H9 (cell line): ENCODE data around the gene ACKR1. TPM values are rescaled to one million over a fixed set of nuclear protein-coding genes. Genes with fewer than 3 reads are reported as not detected.

Source experiments
- DNase-seq: peaks from one replicate; pipeline ENCODE4 v3.0.0-alpha.2; 2017
- H2AFZ ChIP-seq: one replicate; pipeline ENCODE4 v1.6.1; 2013; ENCODE audit warnings: mild to moderate bottlenecking, low read length, control low read depth, moderate library complexity
- H2AK5ac ChIP-seq: 2 replicates; pipeline ENCODE4 v1.6.1; 2013; ENCODE audit warnings: low read length, control low read depth, mixed read lengths; ENCODE audit not compliant: insufficient read length
- H2BK120ac ChIP-seq: one replicate; pipeline ENCODE4 v1.6.1; 2013; ENCODE audit warnings: low read depth, mild to moderate bottlenecking, low read length, control low read depth, inconsistent platforms; ENCODE audit not compliant: poor library complexity, severe bottlenecking
- H2BK12ac ChIP-seq: 2 replicates; pipeline ENCODE4 v1.6.1; 2013; ENCODE audit warnings: low read length, control low read depth, mixed read lengths, low read depth; ENCODE audit not compliant: insufficient read length
- H2BK15ac ChIP-seq: 2 replicates; pipeline ENCODE4 v1.6.1; 2013; ENCODE audit warnings: low read depth, low read length, control low read depth
- H2BK20ac ChIP-seq: one replicate; pipeline ENCODE4 v1.6.1; 2013; ENCODE audit warnings: low read depth, mild to moderate bottlenecking, low read length, control low read depth, inconsistent platforms; ENCODE audit not compliant: poor library complexity, severe bottlenecking
- H2BK5ac ChIP-seq: 2 replicates; pipeline ENCODE4 v1.6.1; 2013; ENCODE audit warnings: low read length, control low read depth, mixed read lengths; ENCODE audit not compliant: insufficient read length
- H3K14ac ChIP-seq: 2 replicates; pipeline ENCODE4 v1.6.1; 2013; ENCODE audit warnings: low read length, control low read depth; ENCODE audit not compliant: insufficient read depth
- H3K18ac ChIP-seq: 2 replicates; pipeline ENCODE4 v1.6.1; 2013; ENCODE audit warnings: low read depth, mild to moderate bottlenecking, mixed read lengths, low read length, control low read depth; ENCODE audit not compliant: insufficient read length
- H3K23ac ChIP-seq: 2 replicates; pipeline ENCODE4 v1.6.1; 2013; ENCODE audit warnings: low read length, control low read depth, mixed read lengths, low read depth; ENCODE audit not compliant: insufficient read length
- H3K23me2 ChIP-seq: 2 replicates; pipeline ENCODE4 v1.6.1; 2013; ENCODE audit warnings: low read depth, mild to moderate bottlenecking, mixed read lengths, low read length, control low read depth; ENCODE audit not compliant: insufficient read length, poor library complexity, severe bottlenecking
- H3K27ac ChIP-seq: 2 replicates; pipeline ENCODE4 v1.5.1; 2013; ENCODE audit warnings: low read length, control low read depth, mixed read lengths, low read depth; ENCODE audit not compliant: insufficient read length
- H3K27me3 ChIP-seq: 2 replicates; pipeline ENCODE4 v1.6.1; 2013; ENCODE audit warnings: low read length, control low read depth, inconsistent platforms; ENCODE audit not compliant: insufficient read depth
- H3K4ac ChIP-seq: 2 replicates; pipeline ENCODE4 v1.6.1; 2013; ENCODE audit warnings: low read depth, mild to moderate bottlenecking, control low read depth, inconsistent platforms, low read length, moderate library complexity
- H3K4me1 ChIP-seq: 2 replicates; pipeline ENCODE4 v1.6.1; 2013; ENCODE audit warnings: low read length, control low read depth, inconsistent platforms; ENCODE audit not compliant: insufficient read depth
- H3K4me2 ChIP-seq: 2 replicates; pipeline ENCODE4 v1.6.1; 2013; ENCODE audit warnings: low read length, control low read depth, mixed read lengths; ENCODE audit not compliant: insufficient read length, insufficient read depth
- H3K56ac ChIP-seq: 2 replicates; pipeline ENCODE4 v1.6.1; 2013; ENCODE audit warnings: low read depth, mild to moderate bottlenecking, mixed read lengths, low read length, control low read depth; ENCODE audit not compliant: insufficient read length
- H3K79me1 ChIP-seq: 2 replicates; pipeline ENCODE4 v1.6.1; 2013; ENCODE audit warnings: low read depth, mild to moderate bottlenecking, moderate library complexity, low read length, control low read depth, inconsistent platforms; ENCODE audit not compliant: insufficient read depth, poor library complexity, severe bottlenecking
- H3K79me2 ChIP-seq: 2 replicates; pipeline ENCODE4 v1.6.1; 2013; ENCODE audit warnings: low read length, control low read depth, inconsistent platforms; ENCODE audit not compliant: insufficient read depth
- H3K9ac ChIP-seq: 2 replicates; pipeline ENCODE4 v1.6.1; 2013; ENCODE audit warnings: low read length, control low read depth, mixed read lengths; ENCODE audit not compliant: insufficient read length; ENCODE audit errors: extremely low read depth
- H3K9me3 ChIP-seq: one replicate; pipeline ENCODE4 v1.6.1; 2013; ENCODE audit warnings: low read depth, low read length, inconsistent platforms; ENCODE audit not compliant: control insufficient read depth
- H3T11ph ChIP-seq: one replicate; pipeline ENCODE4 v1.6.1; 2013; ENCODE audit warnings: mild to moderate bottlenecking, low read length, control low read depth, inconsistent platforms
- H4K20me1 ChIP-seq: one replicate; pipeline ENCODE4 v1.6.1; 2013; ENCODE audit not compliant: control insufficient read depth, insufficient read length, insufficient read depth
- H4K5ac ChIP-seq: 2 replicates; pipeline ENCODE4 v1.6.1; 2013; ENCODE audit warnings: low read depth, mild to moderate bottlenecking, mixed read lengths, low read length, control low read depth; ENCODE audit not compliant: insufficient read length
- H4K8ac ChIP-seq: replicated peaks from 2 replicates; pipeline ENCODE4 v1.6.1; 2013; ENCODE audit warnings: low read length, control low read depth, mixed read lengths, low read depth; ENCODE audit not compliant: insufficient read length
- H4K91ac ChIP-seq: 2 replicates; pipeline ENCODE4 v1.6.1; 2013; ENCODE audit warnings: low read depth, mild to moderate bottlenecking, moderate library complexity, mixed read lengths, low read length, control low read depth; ENCODE audit not compliant: insufficient read length
- H3K27ac Mint-ChIP-seq, 3 experiments: 2 replicates in 2 of 3; 3 replicates in 1 of 3; pipeline ENCODE4 v1.8.0; 2020 to 2021; ENCODE audit warnings: mixed read lengths in 3 of 3, mild to moderate bottlenecking in 1 of 3, moderate library complexity in 1 of 3
- H3K27me3 Mint-ChIP-seq: 2 replicates; pipeline ENCODE4 v1.8.0; 2021; ENCODE audit warnings: low read depth, mild to moderate bottlenecking, moderate library complexity, mixed read lengths
- H3K36me3 Mint-ChIP-seq, 3 experiments: 2 replicates in 2 of 3; 3 replicates in 1 of 3; pipeline ENCODE4 v1.8.0; 2020 to 2021; ENCODE audit warnings: low read depth in 3 of 3, mixed read lengths in 3 of 3; ENCODE audit not compliant: insufficient read depth in 1 of 3
- H3K4me1 Mint-ChIP-seq, 2 experiments: 2 replicates each; pipeline ENCODE4 v1.8.0; 2020; ENCODE audit warnings: mixed read lengths in 2 of 2
- H3K4me3 Mint-ChIP-seq, 2 experiments: 2 replicates in 1 of 2; 3 replicates in 1 of 2; pipeline ENCODE4 v1.8.0; 2020 to 2021; ENCODE audit warnings: mild to moderate bottlenecking in 2 of 2, mixed read lengths in 2 of 2, moderate library complexity in 1 of 2
- H3K9me3 Mint-ChIP-seq, 2 experiments: 2 replicates in 1 of 2; 3 replicates in 1 of 2; pipeline ENCODE4 v1.8.0; 2020; ENCODE audit warnings: mild to moderate bottlenecking in 2 of 2, mixed read lengths in 2 of 2, moderate library complexity in 1 of 2
- CTCF ChIP-seq: fragments of 200-600 bp; sonication (generic); conservative IDR thresholded peaks from 3 replicates; pipeline ENCODE4 v1.8.0; 2021; ENCODE audit warnings: antibody characterized with exemption, mild to moderate bottlenecking
- WGBS: extraction: QIAGEN DNeasy Blood & Tissue Kit; methylation state at CpG from one replicate; pipeline ENCODE4 v1.1.7; 2013; ENCODE audit warnings: missing lambda C conversion rate, low lambda C conversion rate, mixed read lengths; ENCODE audit not compliant: insufficient read length; ENCODE audit errors: extremely low coverage; 5-methylcytosine and 5-hydroxymethylcytosine counted together
- total RNA-seq: library from RNA; stranded (reverse); gene quantifications from 2 replicates; pipeline ENCODE4 v1.2.1, GENCODE V29; 2021

Gene ACKR1
- total RNA-seq, 1 experiment from 2014 or later: 0.26 TPM

- Histone ChIP-seq H3K23me2 (no peaks in the 10 kb centered on the region), H3K4ac (no peak overlapping the region), H2BK120ac (no peak overlapping the region), H3K14ac (no peak overlapping the region), H3K23ac (no peak overlapping the region), H2AK5ac (no peak overlapping the region), H3K4me2 (no peak overlapping the region), H2BK5ac (no peak overlapping the region), H3K9ac (no peak overlapping the region), H3K79me1 (no peaks in the 10 kb centered on the region), H3K79me2 (no peaks in the 10 kb centered on the region), H2AFZ (no peak overlapping the region), H3K27ac (no peak overlapping the region), H2BK12ac (no peak overlapping the region), H3K27me3 (no peaks in the 10 kb centered on the region), H3K56ac (no peak overlapping the region), H3K4me1 (no peaks in the 10 kb centered on the region), H3K9me3 (no peaks in the 10 kb centered on the region), H4K5ac (no peak overlapping the region), H2BK20ac (no peak overlapping the region), H2BK15ac (no peak overlapping the region), H3T11ph (no peak overlapping the region), H4K91ac (no peak overlapping the region), H4K20me1 (no peaks in the 10 kb centered on the region), H3K18ac (no peak overlapping the region), H4K8ac (no peak overlapping the region)
- no peak for TF ChIP-seq CTCF
- no CpG with 5 or more reads among the region's 4 CpGs for WGBS
- peaks cover 0 to 2% of the 10 kb centered on the region in 2 experiments; a peak in 1 of 5 replicates for H3K9me3 Mint-ChIP-seq
- no peaks in the 10 kb centered on the region for H3K27me3 Mint-ChIP-seq
- H3K27ac Mint-ChIP-seq: no peak overlapping the region
- no peak for DNase-seq
- no peak overlapping the region for H3K4me3 Mint-ChIP-seq
- H3K36me3 Mint-ChIP-seq: peaks cover 0 to 2% (median 0%) of the 10 kb centered on the region in 3 experiments; a peak in 2 of 7 replicates
- peaks cover 3 to 12% of the 10 kb centered on the region in 2 experiments; a peak in 3 of 4 replicates for H3K4me1 Mint-ChIP-seq
Measured at GRCh38 chr1:159162516-159163265, 42.0 kb upstream of the ACKR1 start.
